HTR-8/SVneo (cell line): ENCODE data around the gene TMEM231.
"Not testable (repeated sequence)": the region's sequence is repeated elsewhere in the genome, so short reads cannot be mapped to it uniquely, and the experiment has no call there.

Experiments used
- DNase-seq: peaks from one replicate; pipeline ENCODE4 v3.0.0; 2011; ENCODE audit warnings: low spot score, mixed read lengths; ENCODE audit not compliant: insufficient read length
- FAIRE-seq: peaks from 2 replicates; lab custom pipeline; 2011; peaks lifted over from hg19 to GRCh38; lab: Jason Lieb, UNC

TMEM231 gene, protein sequence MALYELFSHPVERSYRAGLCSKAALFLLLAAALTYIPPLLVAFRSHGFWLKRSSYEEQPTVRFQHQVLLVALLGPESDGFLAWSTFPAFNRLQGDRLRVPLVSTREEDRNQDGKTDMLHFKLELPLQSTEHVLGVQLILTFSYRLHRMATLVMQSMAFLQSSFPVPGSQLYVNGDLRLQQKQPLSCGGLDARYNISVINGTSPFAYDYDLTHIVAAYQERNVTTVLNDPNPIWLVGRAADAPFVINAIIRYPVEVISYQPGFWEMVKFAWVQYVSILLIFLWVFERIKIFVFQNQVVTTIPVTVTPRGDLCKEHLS

DNA sequence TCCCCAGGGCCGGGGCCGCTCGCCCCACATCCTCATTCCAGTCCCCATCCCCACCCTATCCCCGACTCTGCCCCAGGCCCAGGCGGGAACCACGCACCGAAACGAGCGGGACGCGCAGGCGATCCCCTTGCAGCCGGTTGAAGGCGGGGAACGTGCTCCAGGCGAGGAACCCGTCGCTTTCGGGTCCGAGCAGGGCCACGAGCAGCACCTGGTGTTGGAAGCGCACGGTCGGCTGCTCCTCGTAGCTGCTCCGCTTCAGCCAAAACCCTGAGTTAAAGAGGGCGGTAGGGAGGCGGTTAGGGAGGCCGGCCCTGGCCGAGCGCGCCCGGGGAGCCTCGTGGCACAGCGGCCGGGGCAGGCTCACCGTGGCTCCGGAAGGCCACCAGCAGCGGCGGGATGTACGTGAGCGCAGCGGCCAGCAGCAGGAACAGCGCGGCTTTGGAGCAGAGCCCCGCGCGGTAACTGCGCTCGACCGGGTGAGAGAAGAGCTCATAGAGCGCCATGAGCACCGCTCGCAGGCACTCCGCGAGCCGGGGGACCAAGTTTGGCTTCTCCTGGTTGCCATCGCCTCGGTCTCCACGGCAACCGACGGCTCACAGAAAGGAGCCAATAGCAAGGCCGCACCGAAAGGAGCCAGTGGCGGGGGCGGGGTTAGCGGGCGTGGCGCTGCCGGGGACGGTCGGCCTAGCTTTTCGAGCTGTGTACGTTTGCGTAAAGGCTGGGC is at the start of gene TMEM231:
Gene TMEM231, minus strand, starts transcription at position 546 of the 724 bp plus-strand sequence. Its CDS starts 43 bp downstream, at position 503.
- FAIRE-seq, result peak; percentile 92
- peak; percentile 98 for DNase-seq

DNA sequence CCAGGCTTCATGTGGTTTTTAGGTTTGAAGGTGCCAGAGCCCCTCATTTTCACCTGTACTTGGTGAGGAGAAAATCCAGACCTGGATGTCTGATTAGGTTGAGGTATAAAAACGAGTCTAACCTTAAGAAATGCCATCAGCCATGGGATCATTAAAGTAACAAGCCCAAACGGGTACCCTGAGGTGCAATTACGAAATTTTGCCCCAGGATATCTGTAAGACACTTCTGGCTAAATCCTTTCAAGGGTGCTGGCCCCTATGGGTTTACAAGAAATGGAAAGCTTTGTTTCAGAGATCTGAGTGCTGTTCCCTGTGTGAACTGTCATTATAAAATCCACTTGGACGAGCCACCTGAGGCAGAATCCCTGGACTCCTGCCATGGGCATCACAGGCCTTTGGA is 47.2 kb upstream of the TMEM231 start:
- DNase-seq, result no peak
- no peak for FAIRE-seq

DNA sequence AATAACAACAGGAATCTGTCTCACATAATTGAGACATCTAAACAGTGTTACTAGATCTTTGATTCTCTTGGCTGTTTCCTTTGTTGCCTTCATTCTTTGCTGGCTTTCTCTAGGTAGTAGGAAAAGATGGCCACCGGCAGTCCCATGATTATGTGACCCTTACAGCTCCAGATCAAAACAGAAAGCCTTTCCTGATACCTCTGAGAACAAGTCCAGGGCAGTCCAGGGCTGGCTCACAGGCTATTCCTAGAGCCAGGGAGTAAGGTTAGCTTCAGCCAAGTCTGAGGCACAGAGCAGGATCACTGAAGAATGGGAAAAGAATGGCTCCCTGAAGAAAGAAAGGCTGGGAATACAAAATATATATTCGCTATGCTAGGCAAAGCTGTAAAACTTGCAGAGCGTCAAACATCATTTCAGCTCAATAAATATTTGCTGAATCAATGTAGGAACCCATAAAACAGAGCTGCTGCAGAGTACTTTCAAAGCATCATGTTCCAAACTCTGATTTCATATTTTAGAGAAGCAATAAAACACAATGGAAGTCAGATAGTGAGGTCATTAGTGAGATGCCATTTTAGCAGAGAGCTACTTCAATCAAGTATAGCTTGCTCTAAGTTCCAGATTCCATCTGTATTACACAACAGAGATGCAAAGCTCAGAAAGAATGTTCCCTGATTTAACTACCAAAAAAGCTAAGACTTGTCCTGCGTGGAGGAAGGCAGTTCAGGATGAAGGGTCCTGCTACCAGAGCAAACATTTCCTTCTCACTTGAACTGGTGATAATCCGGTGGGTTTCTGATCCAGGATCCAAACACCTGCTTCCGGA is 43.6 kb upstream of the TMEM231 start:
- no peak for FAIRE-seq
- no peak for DNase-seq

DNA sequence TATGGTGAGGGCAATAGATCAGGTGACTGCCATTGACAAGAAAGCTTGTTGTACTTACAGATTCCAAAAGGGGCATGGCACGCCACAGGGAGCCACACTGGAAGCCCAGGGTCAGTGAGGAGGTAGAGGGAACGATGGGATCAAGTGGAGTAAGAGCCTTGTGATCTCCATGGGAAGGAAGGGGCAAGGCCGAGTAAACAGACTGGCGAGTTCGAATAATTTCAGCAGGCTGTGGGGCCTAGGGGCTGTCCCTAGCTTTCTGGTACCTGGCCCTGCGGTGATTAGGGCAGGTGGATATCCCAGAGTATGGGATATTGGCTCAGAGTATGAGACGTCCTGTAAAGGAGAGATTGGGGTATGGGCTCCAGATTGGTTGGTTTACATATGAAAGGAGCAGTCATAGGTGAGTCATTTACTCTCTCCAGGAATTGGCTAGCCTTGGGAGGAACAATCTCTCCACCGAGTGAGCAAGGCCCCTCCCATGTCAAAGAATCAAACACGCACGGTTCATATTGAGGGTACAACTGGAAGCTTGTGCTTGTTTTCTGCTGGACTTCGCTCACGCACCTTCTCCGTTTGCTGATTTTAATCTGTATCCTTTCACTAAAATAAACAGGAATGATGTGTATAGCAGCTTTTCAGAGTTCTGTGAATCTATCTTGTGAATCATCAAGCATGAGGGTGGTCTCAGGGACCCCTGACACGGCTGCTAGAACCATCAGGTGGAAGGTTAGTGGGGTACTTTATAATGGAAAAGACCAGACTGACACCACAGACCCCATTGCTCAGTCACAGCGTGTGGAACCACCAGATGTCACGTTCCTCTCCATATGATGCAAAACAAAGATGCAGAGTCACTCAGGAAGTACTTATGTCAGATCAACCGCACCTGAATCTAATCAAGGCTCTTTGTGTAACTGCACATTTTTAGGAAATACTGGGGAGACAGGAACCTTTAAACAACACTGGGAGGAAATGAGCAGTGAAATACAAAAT is 38.1 kb upstream of the TMEM231 start:
- FAIRE-seq (no peak), DNase-seq (no peak)

DNA sequence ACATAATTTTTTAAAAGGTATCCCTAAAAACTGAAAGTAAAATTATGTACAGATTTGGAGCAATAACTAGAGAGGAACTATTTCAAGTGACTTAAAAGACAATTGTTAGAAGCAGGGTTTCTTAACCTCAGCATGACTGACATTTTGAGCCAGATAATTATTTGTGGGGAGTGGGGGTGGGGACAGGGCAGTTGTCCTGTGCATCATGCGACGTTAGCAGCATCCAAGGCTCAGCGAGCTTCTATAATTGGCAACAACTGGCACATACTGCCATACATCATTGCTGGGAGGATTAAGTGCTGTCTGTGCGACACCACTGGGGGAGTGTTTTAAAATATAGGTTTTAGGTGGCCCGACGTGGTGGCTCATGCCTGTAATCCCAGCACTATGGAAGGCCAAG is 37.3 kb upstream of the TMEM231 start:
- no peak for DNase-seq
- no peak for FAIRE-seq

DNA sequence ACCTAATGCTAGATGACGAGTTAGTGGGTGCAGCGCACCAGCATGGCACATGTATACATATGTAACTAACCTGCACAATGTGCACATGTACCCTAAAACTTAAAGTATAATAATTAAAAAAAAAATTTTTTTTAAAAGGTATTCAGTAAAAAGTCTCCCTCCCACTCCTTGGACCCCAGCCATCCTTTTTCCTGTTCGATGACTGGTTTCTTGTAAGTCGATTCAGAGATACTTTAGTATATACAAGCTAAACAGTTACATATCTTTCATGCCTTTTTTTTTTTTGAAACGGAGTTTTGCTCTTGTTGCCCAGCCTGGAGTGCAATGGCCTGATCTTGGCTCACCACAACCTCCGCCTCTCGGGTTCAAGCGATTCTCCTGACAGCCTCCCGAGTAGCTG is 35.9 kb upstream of the TMEM231 start:
- not testable (repeated sequence) for DNase-seq, FAIRE-seq

DNA sequence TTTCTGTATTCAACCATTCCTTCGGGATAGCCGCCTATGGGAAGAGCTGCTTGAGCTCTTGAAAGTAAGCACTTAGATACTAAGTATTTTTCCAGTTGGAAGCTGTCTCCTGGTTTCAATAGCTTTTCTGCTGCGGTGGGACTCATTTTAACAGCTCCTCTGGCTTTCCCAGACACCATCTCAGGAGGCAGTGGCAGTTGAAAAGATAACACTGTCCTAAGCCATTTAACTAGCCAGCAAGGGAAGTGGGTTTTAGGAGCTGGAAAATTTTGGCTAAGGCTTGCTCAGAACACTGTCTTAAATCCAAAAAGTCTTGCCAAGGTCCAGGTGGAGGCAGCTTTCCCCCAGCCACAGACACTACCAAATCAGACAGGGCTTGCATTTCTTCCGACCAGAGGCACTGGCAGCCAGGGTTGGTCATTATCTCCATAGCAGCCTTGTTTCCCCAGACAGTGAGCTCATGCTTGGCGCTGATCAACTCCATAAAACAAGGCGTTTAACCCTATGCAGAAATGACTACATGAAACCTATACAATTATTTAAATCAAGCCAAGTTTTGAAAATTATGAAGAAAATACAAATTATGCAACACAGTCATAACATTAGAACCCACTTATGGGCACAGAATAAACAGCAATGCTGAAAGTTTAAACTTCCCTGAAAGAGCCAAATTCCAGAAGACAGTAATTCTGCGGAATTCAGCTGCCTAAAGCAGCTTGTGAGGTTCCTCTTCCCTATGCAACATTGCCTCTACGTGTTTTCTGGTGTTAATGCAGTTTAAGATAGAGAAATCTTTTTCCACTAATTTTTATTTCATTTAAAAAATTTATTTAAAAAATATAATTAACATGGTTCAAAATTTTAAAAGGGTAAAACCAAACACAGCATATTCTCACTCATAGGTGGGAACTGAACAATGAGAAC is 35.1 kb upstream of the TMEM231 start:
- FAIRE-seq, result no peak
- no peak for DNase-seq

DNA sequence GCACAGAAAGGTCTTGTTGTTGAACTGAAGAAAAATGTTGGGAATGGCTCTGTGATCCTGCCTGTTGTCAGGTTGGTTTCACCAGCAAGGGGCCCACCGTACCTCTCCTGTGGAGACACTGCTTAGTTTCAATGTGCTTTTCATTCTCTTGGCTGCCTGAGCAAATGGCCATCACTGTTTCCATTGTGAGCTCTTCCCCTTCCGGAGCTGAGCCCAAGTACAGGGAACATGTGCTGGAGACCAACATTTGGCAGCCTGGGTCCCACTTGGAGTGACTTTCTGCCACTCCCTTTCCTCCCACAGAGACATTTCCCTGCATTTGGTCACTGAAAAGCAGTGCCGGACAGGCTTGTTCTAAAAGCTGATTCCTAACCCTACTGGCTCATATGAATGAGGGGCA is 33.3 kb upstream of the TMEM231 start:
- FAIRE-seq (no peak), DNase-seq (no peak)

DNA sequence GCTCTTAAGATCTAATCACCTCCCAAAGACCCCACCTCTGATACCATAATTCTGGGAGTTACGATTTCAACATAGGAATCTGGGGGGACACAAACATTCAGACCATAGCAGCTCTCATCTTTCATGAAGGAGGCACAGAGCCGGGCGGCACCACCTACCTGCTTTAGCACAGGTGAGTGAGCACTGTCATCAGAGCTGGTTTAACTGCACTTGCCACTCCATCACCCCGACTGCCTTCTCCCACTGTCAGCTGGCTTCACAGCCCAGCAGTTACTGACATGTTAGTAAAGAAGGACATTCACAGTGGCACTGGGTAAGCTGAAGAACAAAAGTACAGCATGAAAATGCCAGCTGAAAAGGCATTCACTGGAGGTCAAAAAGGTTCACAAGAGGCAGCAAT is 32.7 kb upstream of the TMEM231 start:
- no peak for FAIRE-seq
- no peak for DNase-seq

DNA sequence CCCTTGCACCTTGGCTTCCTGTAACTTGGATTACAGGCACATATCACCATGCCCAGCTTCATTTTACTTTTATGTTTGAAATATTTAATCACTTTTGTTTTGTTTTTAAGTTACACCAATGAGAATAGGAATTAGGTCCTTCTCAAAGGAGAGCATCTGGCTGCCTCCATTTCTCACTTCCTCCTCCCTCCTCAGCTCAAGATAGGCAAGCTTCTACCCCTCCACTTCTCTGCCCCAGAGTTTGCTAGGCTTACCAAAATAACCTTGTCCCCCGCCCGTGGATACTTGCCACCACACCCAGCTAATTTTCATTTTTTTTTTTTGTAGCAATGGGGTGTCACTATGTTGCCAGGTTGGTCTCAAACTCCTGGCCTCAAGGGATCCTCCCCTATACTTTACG is 28.1 kb upstream of the TMEM231 start:
- FAIRE-seq, result no peak
- DNase-seq, result no peak

DNA sequence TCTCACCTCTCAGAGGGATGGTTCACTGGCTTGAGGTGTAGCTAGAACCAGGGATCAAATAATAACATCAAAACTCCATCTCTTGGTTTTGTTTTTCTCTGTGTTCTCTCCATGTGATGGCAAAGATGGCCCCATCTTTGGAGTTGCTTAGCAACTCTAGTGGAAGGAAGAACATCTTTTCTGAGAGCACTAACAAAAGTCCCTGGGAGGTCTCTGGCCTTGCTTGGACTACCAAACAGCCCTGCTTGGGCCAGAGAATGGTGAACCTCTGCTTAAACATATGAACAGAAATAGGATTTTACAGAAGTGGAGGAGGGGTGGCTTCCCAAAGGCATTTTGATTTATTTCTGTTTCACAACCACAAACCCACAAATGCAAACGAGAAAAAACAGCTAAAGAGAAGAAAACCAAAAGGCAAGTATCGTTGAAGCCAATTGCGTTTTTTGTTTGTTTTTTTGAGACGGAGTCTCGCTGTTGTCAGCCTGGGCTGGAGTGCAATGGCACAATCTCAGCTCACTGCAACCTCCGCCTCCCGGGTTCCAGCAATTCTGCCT is 23.3 kb upstream of the TMEM231 start:
- DNase-seq (no peak), FAIRE-seq (no peak)

DNA sequence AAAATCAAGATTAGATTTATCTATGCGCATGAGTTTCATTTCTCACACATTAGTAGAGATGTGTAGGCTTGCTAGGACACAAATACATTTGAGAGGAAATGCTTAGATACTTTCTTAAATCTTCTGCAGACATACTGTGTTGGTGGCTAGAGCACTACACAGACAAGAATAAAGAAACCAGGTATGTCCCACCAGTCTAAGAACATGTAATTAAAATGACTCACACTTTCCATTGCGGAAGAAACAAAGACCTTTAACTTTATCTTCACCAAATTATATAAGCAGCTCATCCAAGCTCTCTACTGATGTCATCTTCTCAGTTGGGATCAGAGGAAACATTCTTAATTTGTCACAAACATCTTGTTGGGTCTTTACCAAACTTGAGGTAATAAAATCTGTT is 22.7 kb upstream of the TMEM231 start:
- FAIRE-seq, result no peak
- DNase-seq, result no peak

DNA sequence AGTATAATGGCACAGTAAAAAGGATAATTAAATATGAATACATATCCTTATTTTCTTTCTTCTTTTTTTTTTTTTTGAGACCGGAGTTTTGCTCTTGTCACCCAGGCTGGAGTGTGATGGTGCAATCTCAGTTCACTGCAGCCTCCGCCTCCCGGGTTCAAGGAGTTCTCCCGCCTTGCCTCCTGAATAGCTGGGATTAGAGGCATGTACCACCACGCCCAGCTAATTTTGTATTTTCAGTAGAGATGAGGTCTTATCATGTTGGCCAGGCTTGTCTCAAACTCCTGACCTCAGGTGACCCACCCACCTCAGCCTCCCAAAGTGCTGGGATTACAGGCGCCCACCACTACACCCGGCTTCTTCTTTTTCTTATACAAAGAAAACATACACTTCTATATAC is 22.2 kb upstream of the TMEM231 start:
- FAIRE-seq (no peak), DNase-seq (no peak)

DNA sequence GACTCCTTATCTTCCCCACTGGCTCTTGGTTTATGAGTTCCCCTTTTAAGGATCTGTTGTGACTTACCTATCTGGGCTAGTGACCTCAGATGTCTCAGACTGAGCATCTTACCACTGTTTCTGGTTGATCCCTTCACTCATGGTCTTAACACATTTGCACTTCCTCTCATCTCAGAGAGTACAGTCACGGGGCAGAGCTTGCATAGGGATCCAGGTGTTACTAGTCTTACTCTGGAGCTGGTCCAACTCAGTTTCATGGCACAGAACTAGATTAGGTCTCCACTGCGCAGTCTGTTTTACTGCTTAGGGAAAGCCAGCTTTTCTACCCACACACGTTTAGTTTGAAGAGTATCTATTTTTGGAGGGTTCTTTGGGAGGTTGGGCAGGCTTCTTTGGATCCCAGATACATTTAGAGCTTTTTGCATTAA is 20.3 kb upstream of the TMEM231 start:
- no peak for DNase-seq
- no peak for FAIRE-seq

DNA sequence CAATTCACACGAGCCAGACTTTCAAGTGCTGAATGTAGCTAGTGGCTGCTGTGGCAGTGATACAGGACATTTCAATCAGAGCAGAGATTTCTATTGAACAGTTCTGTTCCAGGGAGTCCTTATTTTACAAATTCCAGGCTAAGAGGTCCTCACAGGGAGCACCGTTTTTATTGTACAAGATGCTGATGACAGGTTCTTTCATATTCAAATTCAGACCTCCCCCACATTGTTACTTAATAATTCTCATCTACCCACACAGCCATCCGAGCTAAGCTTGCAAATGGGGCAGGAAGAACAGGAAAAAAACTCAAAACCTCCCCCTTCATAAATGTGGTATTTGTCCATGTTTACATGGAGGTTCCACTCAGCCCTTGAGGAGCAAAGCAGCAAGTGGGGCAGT is 19.9 kb upstream of the TMEM231 start:
- DNase-seq (no peak), FAIRE-seq (no peak)

DNA sequence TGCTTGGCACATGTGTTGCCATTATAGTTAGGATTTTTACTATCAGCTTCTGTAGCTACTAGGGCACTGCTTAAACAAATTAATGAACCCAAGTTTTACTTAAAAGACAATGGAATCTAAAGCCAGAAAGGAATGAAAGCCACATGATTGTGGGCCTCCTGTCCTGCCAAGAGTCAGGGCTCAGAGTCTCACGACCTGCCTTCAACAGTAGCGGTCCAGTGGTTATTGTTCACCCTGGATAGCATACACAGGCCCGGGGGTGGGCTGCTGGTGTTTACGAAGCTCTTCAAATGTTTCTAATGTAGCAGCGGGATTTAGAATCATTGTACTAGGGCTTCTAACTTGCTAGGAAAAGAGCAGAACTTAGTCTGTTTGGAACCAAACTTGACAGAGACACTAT is 17.9 kb upstream of the TMEM231 start:
- FAIRE-seq (no peak), DNase-seq (no peak)

DNA sequence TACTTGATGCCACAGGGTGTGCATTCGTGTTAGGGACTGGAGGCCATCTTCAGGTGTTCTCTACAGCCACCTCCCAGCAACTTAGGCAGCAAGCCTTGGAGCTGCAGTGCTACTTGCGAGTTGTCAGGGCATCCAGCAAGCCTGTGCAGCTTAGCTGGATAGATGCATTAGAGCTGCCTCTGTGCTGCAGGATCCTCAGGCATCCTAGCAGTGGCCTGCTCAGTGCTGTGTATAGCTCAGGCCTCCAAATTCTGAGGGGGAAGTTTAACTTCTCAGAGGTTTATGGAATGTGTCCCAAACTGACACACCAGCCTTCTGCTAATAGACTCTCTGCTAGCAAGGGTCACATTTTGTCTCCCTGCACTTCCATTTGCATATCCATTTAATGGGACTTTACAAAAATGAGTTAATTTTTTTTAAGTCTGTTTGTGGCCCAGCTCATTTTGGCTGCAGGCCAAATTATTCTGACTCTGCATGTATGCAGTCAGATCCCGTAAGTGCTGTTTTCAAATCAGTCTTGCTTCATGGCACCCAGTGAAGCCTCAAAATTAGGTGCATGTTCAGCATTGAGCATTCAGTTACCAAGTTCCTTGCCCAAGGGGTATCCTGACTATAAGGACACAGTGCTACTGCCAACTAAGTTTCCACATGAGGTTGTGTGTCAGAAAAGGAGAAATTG is 17.0 kb upstream of the TMEM231 start:
- DNase-seq (no peak), FAIRE-seq (no peak)
